GM18951 (cell line): Measurements from ENCODE around the gene EMP2.

Experiments
- POLR2A ChIP-seq: IDR thresholded peaks from 4 replicates; pipeline ENCODE4 v1.6.1; 2011; ENCODE audit warnings: mild to moderate bottlenecking; ENCODE audit not compliant: insufficient read length, insufficient read depth; ENCODE audit errors: extremely low read depth
- in situ Hi-C: fragments of 300-500 bp; cut with MboI; formaldehyde crosslinking; loops from one replicate; pipeline ENCODE4 v1.12.0; 2022; ENCODE audit warnings: low sequenced_read_pairs, mixed read lengths, inconsistent platforms; ENCODE audit not compliant: unreplicated experiment

Gene EMP2

GRCh38 chr16:10616756-10617640 is 36.6 kb upstream of the EMP2 start:
- no peak for TF ChIP-seq POLR2A
- in situ Hi-C loops = no loop called here

DNA sequence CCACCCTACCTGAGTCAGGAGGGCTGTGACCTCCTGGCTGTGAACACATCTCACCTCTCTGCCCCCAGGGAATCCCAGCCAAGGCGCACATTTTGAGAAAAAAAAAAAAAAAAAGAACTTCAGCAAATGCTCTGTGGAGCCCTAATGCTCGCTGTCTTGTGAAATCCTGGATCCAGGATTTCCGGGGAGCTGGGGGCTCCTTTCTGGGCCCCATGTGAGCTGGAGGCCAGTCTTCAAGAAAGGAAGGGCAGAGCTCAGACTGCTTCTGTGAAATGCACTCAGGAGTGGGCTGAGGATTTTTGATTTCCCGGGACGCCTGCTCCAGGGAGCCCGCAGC is 36.0 kb upstream of the EMP2 start:
- no peak for TF ChIP-seq POLR2A

GRCh38 chr16:10614685-10615084 is 34.3 kb upstream of the EMP2 start:
- in situ Hi-C loops = no loop called here

More for the DNA sequence above, 36.0 kb upstream of the EMP2 start:
- in situ Hi-C loops = no loop called here

GRCh38 chr16:10613785-10614485 is 33.5 kb upstream of the EMP2 start:
- in situ Hi-C loops = no loop called here
- TF ChIP-seq POLR2A = no peak

More at GRCh38 chr16:10614685-10615084, 34.3 kb upstream of the EMP2 start:
- no peak for TF ChIP-seq POLR2A

GRCh38 chr16:10612649-10613179 is 32.3 kb upstream of the EMP2 start:
- TF ChIP-seq POLR2A = no peak
- in situ Hi-C loops = no loop called here

DNA sequence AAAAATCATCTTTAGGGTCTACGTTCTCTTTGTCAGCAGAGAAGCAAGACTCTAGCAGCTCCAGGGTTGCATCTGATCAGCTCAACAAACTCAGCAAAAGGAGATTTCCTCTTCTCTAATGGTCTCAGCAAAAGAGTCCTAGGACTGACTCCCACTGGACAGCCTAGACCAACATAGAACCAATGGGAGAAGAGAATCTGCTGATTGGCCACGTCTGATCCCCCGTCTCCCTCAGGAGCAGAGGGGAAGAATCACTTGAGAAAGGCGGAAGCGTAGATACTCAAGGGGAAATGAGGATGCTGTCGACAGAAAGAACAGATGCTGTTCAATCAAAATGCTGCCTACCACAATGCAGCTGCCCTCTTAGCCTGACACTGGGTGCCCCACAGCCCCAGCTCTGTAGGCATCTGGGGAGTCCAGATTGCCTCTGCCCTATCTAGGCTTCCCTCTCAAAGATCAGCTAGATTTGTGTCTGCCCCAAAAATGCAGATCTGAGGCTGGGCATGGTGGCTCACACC is 31.5 kb upstream of the EMP2 start:
- TF ChIP-seq POLR2A = no peak
- in situ Hi-C loops = no loop called here

- in situ Hi-C loops = no loop called here
Observed at GRCh38 chr16:10610499-10611184, 30.2 kb upstream of the EMP2 start.

GRCh38 chr16:10609402-10609774 is 29.0 kb upstream of the EMP2 start:
- TF ChIP-seq POLR2A = no peak

More at GRCh38 chr16:10610499-10611184, 30.2 kb upstream of the EMP2 start:
- no peak for TF ChIP-seq POLR2A

GRCh38 chr16:10608687-10609401 is 28.4 kb upstream of the EMP2 start:
- no peak for TF ChIP-seq POLR2A

More at GRCh38 chr16:10609402-10609774, 29.0 kb upstream of the EMP2 start:
- in situ Hi-C loops = no loop called here

GRCh38 chr16:10607157-10607556 is 26.8 kb upstream of the EMP2 start:
- no peak for TF ChIP-seq POLR2A
- in situ Hi-C loops = no loop called here

More at GRCh38 chr16:10608687-10609401, 28.4 kb upstream of the EMP2 start:
- in situ Hi-C loops = no loop called here

GRCh38 chr16:10606607-10607006 is 26.2 kb upstream of the EMP2 start:
- in situ Hi-C loops = no loop called here
- no peak for TF ChIP-seq POLR2A

DNA sequence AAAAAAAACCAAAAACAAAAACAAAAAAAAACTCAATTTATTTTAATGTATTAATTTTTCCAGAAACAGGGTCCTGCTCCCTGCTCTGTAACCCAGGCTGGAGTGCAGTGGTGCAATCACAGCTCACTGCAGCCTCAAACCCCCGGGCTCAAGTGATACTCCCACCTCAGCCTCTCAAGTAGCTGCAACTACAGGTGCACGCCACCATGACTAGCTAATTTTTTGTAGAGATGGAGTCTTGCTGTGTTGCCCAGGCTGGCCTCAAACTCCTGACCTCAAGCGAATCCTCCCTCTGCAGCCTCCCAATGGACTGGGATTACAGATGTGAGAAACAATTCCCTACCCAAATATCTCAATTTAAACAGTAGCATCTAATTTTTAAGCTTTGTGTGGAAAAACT is 25.2 kb upstream of the EMP2 start:
- in situ Hi-C loops = no loop called here
- TF ChIP-seq POLR2A = no peak
